Neural progenitor cell (in vitro differentiated cells): ENCODE data around the gene HINT1. TPM values are rescaled to one million over a fixed set of nuclear protein-coding genes. Genes with fewer than 3 reads are reported as not detected.
"Not testable (repeated sequence)": the region's sequence is repeated elsewhere in the genome, so short reads cannot be mapped to it uniquely, and the experiment has no call there.

Experiments used
- DNase-seq: peaks from one replicate; pipeline ENCODE4 v3.0.0-alpha.2; 2016; ENCODE audit warnings: low spot score
- H2AFZ ChIP-seq: fragments of 200-600 bp; sonication (generic); replicated peaks from 2 replicates; pipeline ENCODE4 v1.6.1; 2016; ENCODE audit warnings: antibody characterized with exemption
- H3F3A ChIP-seq: fragments of 200-600 bp; sonication (generic); 2 replicates; pipeline ENCODE4 v1.6.1; 2016; ENCODE audit warnings: antibody characterized with exemption, low read depth
- H3K27ac ChIP-seq: fragments of 200-600 bp; sonication (generic); 2 replicates; pipeline ENCODE4 v1.5.1; 2016; ENCODE audit warnings: mild to moderate bottlenecking
- H3K27me3 ChIP-seq: fragments of 200-600 bp; sonication (generic); 2 replicates; pipeline ENCODE4 v1.6.1; 2016; ENCODE audit warnings: mild to moderate bottlenecking, moderate library complexity
- H3K36me3 ChIP-seq: fragments of 200-600 bp; sonication (generic); 2 replicates; pipeline ENCODE4 v1.5.1; 2016
- H3K4me1 ChIP-seq: fragments of 200-600 bp; sonication (generic); 2 replicates; pipeline ENCODE4 v1.6.1; 2016; ENCODE audit warnings: mixed run types
- H3K4me2 ChIP-seq: fragments of 200-600 bp; sonication (generic); 2 replicates; pipeline ENCODE4 v1.6.1; 2016
- H3K4me3 ChIP-seq: fragments of 200-600 bp; sonication (generic); 2 replicates; pipeline ENCODE4 v1.5.1; 2016
- H3K79me2 ChIP-seq: fragments of 200-600 bp; sonication (generic); 2 replicates; pipeline ENCODE4 v1.6.1; 2016; ENCODE audit warnings: low read depth
- H3K9ac ChIP-seq: fragments of 200-600 bp; sonication (generic); 2 replicates; pipeline ENCODE4 v1.6.1; 2016
- H3K9me3 ChIP-seq: fragments of 200-600 bp; sonication (generic); 2 replicates; pipeline ENCODE4 v1.5.1; 2016; ENCODE audit warnings: low read depth
- H4K20me1 ChIP-seq: fragments of 200-600 bp; sonication (generic); 2 replicates; pipeline ENCODE4 v1.6.1; 2016; ENCODE audit warnings: low read depth
- H3K27ac Mint-ChIP-seq: 3 replicates; pipeline ENCODE4 v1.8.0; 2021; ENCODE audit warnings: mixed read lengths
- H3K27me3 Mint-ChIP-seq: 2 replicates; pipeline ENCODE4 v1.8.0; 2022; ENCODE audit warnings: low read depth, mild to moderate bottlenecking, inconsistent platforms, moderate library complexity, mixed read lengths; ENCODE audit not compliant: insufficient read depth
- H3K36me3 Mint-ChIP-seq: 3 replicates; pipeline ENCODE4 v1.8.0; 2021; ENCODE audit warnings: mixed read lengths
- H3K4me1 Mint-ChIP-seq: 3 replicates; pipeline ENCODE4 v1.8.0; 2021; ENCODE audit warnings: mixed read lengths
- H3K4me3 Mint-ChIP-seq: 3 replicates; pipeline ENCODE4 v1.8.0; 2021; ENCODE audit warnings: mild to moderate bottlenecking, moderate library complexity, mixed read lengths
- H3K9me3 Mint-ChIP-seq: 3 replicates; pipeline ENCODE4 v1.8.0; 2020; ENCODE audit warnings: mixed read lengths
- EZH2 ChIP-seq: fragments of 200-600 bp; sonication (generic); IDR thresholded peaks from 2 replicates; pipeline ENCODE4 v1.6.1; 2017; ENCODE audit warnings: antibody characterized with exemption, mild to moderate bottlenecking, moderate library complexity
- EZH2phosphoT487 ChIP-seq: fragments of 200-600 bp; sonication (generic); IDR thresholded peaks from 2 replicates; pipeline ENCODE4 v1.6.1; 2017; ENCODE audit warnings: antibody characterized with exemption
- total RNA-seq: library from RNA; depleted of rRNA; stranded (reverse); fragments of >200 nt; gene quantifications from 2 replicates; pipeline ENCODE4 v1.2.3, GENCODE V29; 2015; ENCODE audit warnings: low replicate concordance
- TF ChIP-seq, protein P1 (sequence below): fragments of 200-600 bp; sonication (generic); IDR thresholded peaks from 2 replicates; pipeline ENCODE4 v1.5.1; 2017; ENCODE audit warnings: antibody characterized with exemption, mild to moderate bottlenecking

Gene HINT1
- total RNA-seq, 1 donor from 2014 or later: 300 TPM

GRCh38 chr5:131147258-131147657 lies 17.8 kb downstream of the HINT1 start:
- Histone ChIP-seq H3K9ac (no peak overlapping the region), H3K79me2 (no peaks in the 10 kb centered on the region), H3K36me3 (no peaks in the 10 kb centered on the region), H3F3A (no peaks in the 10 kb centered on the region), H3K4me3 (no peak overlapping the region), H2AFZ (no peak overlapping the region), H3K27ac (no peak overlapping the region), H4K20me1 (no peaks in the 10 kb centered on the region), H3K4me1 (no peaks in the 10 kb centered on the region), H3K4me2 (no peak overlapping the region), H3K9me3 (no peaks in the 10 kb centered on the region), H3K27me3 (no peaks in the 10 kb centered on the region)
- Mint-ChIP-seq H3K27ac (no peak overlapping the region), H3K4me3 (no peak overlapping the region), H3K36me3 (no peaks in the 10 kb centered on the region), H3K27me3 (no peaks in the 10 kb centered on the region), H3K9me3 (no peaks in the 10 kb centered on the region), H3K4me1 (no peaks in the 10 kb centered on the region)
- no peak for TF ChIP-seq EZH2phosphoT487
- no peak for TF ChIP-seq EZH2
- no peak for DNase-seq

GRCh38 chr5:131142970-131143617 lies 22.0 kb downstream of the HINT1 start:
- H3K9ac ChIP-seq: no peak overlapping the region
- Mint-ChIP-seq H3K4me3 (no peak overlapping the region), H3K27me3 (peaks cover 3% of the 10 kb centered on the region), H3K27ac (no peak overlapping the region), H3K9me3 (peaks cover 4% of the 10 kb centered on the region), H3K36me3 (no peaks in the 10 kb centered on the region), H3K4me1 (no peaks in the 10 kb centered on the region)
- H3K27ac ChIP-seq: no peak overlapping the region
- TF ChIP-seq, protein P1, sequence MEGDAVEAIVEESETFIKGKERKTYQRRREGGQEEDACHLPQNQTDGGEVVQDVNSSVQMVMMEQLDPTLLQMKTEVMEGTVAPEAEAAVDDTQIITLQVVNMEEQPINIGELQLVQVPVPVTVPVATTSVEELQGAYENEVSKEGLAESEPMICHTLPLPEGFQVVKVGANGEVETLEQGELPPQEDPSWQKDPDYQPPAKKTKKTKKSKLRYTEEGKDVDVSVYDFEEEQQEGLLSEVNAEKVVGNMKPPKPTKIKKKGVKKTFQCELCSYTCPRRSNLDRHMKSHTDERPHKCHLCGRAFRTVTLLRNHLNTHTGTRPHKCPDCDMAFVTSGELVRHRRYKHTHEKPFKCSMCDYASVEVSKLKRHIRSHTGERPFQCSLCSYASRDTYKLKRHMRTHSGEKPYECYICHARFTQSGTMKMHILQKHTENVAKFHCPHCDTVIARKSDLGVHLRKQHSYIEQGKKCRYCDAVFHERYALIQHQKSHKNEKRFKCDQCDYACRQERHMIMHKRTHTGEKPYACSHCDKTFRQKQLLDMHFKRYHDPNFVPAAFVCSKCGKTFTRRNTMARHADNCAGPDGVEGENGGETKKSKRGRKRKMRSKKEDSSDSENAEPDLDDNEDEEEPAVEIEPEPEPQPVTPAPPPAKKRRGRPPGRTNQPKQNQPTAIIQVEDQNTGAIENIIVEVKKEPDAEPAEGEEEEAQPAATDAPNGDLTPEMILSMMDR: no peak
- TF ChIP-seq EZH2: no peak
- no peak for TF ChIP-seq EZH2phosphoT487
- H3K79me2 ChIP-seq: no peaks in the 10 kb centered on the region
- no peak overlapping the region for H3K4me2 ChIP-seq
- H3F3A ChIP-seq: no peaks in the 10 kb centered on the region
- H2AFZ ChIP-seq: no peak overlapping the region
- no peak overlapping the region for H3K4me3 ChIP-seq
- H3K36me3 ChIP-seq: no peaks in the 10 kb centered on the region
- no peaks in the 10 kb centered on the region for H3K27me3 ChIP-seq
- H3K9me3 ChIP-seq: no peaks in the 10 kb centered on the region
- no peaks in the 10 kb centered on the region for H3K4me1 ChIP-seq
- DNase-seq: no peak
- no peaks in the 10 kb centered on the region for H4K20me1 ChIP-seq

DNA sequence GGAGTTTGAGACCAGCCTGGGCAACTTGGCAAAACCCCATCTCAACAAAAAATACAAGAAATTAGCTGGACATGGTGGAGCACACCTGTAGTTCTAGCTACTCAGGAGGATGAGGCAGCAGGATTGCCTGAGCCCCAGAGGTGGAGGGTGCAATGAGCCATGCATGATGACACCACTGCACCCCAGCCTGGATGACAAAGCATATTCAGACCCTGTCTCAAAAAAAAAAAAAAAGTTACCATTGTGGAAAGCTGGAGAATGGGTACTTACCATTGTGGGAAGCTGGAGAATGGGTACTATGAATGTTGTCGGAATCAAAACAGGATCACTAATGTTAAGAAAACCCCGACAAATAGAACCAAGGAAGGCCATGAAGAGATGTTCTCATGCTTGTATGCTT lies 25.7 kb downstream of the HINT1 start:
- H3K27me3 ChIP-seq: no peaks in the 10 kb centered on the region
- no peaks in the 10 kb centered on the region for H3K79me2 ChIP-seq
- no peaks in the 10 kb centered on the region for H3K4me1 Mint-ChIP-seq
- no peak overlapping the region for H3K4me2 ChIP-seq
- no peak overlapping the region for H3K27ac ChIP-seq
- H3K36me3 Mint-ChIP-seq: no peaks in the 10 kb centered on the region
- TF ChIP-seq, protein P1: no peak
- TF ChIP-seq EZH2phosphoT487 (no peak), EZH2 (no peak)
- no peaks in the 10 kb centered on the region for H3K4me1 ChIP-seq
- H3K27ac Mint-ChIP-seq: no peak overlapping the region
- H3K9ac ChIP-seq: no peak overlapping the region
- H3K4me3 Mint-ChIP-seq: no peak overlapping the region
- peaks cover 3% of the 10 kb centered on the region for H3K27me3 Mint-ChIP-seq
- H2AFZ ChIP-seq: no peak overlapping the region
- peaks cover 6% of the 10 kb centered on the region for H3K9me3 Mint-ChIP-seq
- no peaks in the 10 kb centered on the region for H3K36me3 ChIP-seq
- no peak for DNase-seq
- no peaks in the 10 kb centered on the region for H3K9me3 ChIP-seq
- H4K20me1 ChIP-seq: no peaks in the 10 kb centered on the region
- no peak overlapping the region for H3K4me3 ChIP-seq
- no peaks in the 10 kb centered on the region for H3F3A ChIP-seq

GRCh38 chr5:131138406-131138805 lies 26.6 kb downstream of the HINT1 start:
- H3K4me1 Mint-ChIP-seq, H3K36me3 ChIP-seq, H3K4me3 ChIP-seq, H3K27me3 Mint-ChIP-seq, H3K9me3 ChIP-seq, H3K9me3 Mint-ChIP-seq, H3K79me2 ChIP-seq, H4K20me1 ChIP-seq, H3K27ac Mint-ChIP-seq, H3K9ac ChIP-seq, H3K4me1 ChIP-seq, H3K27me3 ChIP-seq, H3K4me2 ChIP-seq, H3F3A ChIP-seq, H3K36me3 Mint-ChIP-seq, H2AFZ ChIP-seq, H3K27ac ChIP-seq, DNase-seq, H3K4me3 Mint-ChIP-seq: not testable (repeated sequence)

DNA sequence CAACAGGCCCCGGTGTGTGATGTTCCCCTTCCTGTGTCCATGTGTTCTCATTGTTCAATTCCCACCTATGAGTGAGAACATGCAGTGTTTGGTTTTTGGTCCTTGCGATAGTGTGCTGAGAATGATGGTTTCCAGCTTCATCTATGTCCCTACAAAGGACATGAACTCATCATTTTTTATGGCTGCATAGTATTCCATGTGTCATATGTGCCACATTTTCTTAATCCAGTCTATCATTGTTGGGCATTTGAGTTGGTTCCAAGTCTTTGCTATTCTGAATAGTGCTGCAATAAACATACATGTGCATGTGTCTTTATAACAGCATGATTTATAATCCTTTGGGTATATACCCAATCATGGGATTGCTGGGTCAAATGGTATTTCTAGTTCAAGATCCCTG lies 32.0 kb downstream of the HINT1 start:
- not testable (repeated sequence) for H3F3A ChIP-seq, H3K9ac ChIP-seq, H4K20me1 ChIP-seq, H3K4me1 Mint-ChIP-seq, H3K27me3 ChIP-seq, H3K36me3 ChIP-seq, H2AFZ ChIP-seq, H3K27me3 Mint-ChIP-seq, H3K36me3 Mint-ChIP-seq, H3K27ac ChIP-seq, H3K79me2 ChIP-seq, H3K4me2 ChIP-seq, H3K4me1 ChIP-seq, H3K27ac Mint-ChIP-seq, H3K9me3 Mint-ChIP-seq, H3K4me3 ChIP-seq, H3K4me3 Mint-ChIP-seq, DNase-seq, H3K9me3 ChIP-seq
